ENCODE results near the gene DPP10.
"Not testable (repeated sequence)": the region's sequence is repeated elsewhere in the genome, so short reads cannot be mapped to it uniquely, and the experiment has no call there.

The DPP10 gene

DNA sequence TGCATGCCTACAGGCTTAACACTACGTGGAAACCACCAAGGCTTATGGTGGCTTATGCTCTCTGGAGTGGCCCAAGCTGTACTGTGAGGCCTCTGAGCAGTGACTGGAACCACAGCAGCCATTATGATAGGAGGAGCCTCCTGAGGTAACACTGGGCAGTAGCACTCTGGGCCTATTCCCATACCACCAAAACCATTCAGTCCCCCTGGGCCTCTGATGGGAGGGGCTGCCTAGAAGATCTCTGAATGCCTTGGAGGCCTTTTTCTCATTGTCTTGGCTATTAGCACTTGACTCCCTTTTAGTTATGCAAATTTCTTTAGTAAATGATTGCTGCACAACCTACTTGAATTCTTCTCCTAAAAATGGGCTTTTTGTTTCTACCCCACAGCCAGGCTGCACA lies 985.0 kb downstream of the DPP10 start:
- DNase-seq (ENCODE audit: low read depth in 2 of 2): no peak

DNA sequence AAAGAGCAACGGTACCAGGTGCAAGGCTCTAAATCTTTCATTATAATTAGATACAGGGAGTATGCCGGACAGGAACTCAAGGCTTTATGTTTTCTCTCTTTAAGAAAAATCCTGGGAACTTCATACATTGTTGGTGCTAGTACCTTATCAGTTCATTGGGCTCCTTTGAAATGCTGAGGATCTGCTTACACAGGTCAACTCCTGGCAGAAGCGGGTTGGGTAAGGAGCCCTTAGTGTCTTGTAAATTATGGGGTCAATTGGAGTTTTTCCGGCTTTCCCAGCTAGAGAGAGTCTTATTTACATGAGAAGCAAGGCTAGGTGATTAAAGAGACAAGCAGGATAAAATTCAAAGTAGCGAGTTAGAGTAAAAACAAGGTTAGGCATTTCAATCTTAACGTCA lies 998.3 kb downstream of the DPP10 start:
- DNase-seq (ENCODE audit: low read depth in 2 of 2): not testable (repeated sequence)

DNA sequence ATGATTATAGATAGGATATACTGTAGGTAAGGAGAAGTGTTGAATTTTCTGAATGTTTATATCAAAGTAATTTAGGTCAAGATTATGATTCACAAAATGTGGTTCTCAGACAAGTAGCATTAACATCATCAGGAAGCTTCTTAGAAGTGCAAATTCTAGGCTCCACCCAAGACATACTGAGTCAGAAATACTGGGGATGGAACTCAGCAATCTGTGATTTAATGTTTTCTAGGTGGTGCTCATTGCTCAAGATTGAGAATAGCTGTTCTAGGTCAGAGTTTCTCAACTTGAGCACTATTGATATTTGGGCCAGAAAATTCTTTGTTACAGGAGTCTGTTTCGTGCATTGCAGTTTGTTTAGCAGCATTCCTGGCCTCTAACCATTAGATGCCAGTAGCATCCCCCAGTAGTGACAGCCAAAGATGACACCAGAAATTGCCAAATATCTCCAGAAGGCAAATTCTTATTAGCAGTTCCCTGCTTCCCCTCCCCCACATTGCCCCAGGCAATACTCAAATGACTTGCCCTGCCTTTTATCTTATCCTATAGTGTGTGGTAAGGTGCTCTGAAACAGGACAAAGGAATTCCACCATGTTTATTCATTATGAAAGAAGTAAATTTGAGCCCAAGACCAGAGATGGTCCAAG lies 1001.2 kb downstream of the DPP10 start:
- DNase-seq (ENCODE audit: low read depth in 2 of 2): no peak

DNA sequence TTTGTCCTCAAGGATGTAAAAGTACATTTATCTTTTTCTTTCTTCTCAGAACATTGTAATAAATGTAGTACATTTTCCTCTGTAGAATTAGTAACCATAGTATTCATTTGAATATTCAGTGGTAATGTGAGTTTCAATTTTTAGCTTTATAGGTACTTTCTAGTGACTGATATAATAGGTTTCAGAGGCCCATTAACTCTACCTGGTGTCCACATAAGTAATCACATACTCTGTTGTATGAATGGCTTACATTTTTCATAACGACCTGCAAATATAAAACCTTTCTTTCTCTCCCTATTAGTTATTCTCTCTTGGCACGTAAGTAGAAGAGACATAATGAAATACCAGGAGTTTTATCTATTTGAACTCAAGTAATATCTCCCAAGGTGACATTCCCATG lies 1017.6 kb downstream of the DPP10 start:
- no peak for DNase-seq (ENCODE audit: low read depth in 2 of 2)

DNA sequence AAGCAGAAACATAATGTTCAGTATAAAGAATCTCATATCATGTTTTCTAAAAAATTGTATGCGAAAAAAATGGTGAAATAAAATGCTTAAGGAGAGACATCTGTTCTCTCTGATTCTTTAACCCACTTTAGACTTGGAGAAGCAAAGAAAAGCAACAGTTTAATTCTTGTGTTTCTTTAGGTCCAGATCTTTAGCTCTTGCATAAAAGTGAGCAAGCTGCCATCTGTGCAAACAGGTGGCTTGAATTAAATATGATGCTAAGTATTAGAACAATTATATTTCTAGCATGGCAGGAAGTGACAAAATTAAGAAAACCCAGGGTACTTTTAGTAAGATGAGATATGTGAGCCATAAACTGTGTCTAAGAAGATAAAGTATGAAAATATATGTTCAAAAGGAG lies 1038.3 kb downstream of the DPP10 start:
- no peak for DNase-seq (ENCODE audit: low read depth in 2 of 2)

DNA sequence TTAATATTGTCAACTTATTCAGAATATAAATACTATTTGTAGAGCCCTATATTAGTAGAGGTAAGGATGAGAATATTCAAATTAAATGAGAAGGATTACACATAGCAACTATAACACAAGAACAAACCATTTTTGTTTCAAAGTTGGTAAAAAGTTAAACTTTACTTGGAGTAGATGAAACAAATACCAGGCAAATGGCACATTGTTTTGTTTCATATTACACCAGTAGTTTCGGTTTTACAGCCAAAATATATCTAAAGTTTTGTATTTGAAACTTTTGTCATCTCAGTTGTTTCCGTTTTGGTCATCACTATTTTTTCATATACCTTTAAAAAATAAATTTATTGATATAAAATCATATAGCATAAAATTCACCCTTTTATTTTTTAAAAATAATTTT lies 1039.4 kb downstream of the DPP10 start:
- DNase-seq (ENCODE audit: low read depth in 2 of 2): no peak

DNA sequence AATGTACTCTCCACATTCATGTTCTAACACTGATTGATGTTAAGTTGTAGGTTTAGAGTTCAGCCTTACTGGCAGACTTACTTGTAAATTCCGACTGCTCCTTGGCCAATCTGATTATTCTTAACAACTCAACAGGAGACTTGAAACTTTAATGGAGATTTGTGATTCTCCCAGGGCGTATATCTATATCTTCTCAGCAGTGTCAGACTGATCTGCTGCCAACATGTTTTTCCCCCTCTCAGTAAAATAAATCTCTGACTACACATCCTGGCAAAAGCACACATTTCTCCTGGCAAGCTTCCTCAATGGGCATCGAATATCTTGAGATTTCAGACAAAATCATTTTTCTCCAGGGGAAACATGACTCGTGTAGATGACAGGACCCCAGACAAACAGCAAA lies 1041.2 kb downstream of the DPP10 start:
- DNase-seq (ENCODE audit: low read depth in 2 of 2): no peak

DNA sequence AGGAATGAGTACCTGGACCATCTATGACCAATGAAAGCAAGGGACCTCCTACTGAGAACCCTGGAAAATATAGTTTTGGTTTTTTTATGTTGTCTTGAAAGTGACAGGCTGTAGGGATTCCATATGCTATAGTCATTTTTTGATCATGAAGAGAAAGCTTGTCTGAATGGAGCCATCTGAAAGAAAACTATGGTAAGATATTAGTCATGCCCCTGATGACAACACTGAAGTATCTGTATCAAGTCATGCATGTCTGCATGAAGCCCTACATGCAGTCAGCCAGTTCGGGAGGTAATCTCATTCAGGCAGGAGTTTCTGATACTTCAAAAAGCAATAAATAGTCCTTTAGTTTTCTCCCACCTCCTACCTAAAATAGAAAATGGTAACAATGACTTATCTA lies 1042.0 kb downstream of the DPP10 start:
- DNase-seq (ENCODE audit: low read depth in 2 of 2): no peak

DNA sequence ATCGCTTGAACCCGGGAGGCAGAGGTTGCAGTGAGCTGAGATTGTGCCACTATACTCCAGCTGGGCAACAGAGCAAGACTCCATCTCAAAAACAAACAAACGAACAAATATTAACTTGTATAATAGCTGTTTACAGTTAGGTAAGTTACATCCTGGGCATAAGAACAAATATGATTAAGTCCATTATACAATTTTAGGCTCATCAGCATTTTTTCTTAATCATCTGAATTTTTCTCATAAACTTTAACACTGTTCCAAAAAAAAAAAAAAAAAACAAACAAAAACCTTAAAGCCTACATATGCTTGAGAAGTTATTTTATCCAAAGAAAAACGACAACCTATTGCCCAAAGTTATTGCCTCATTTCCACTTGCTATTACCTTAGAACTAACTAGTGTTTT lies 1042.5 kb downstream of the DPP10 start:
- DNase-seq (ENCODE audit: low read depth in 2 of 2): no peak

DNA sequence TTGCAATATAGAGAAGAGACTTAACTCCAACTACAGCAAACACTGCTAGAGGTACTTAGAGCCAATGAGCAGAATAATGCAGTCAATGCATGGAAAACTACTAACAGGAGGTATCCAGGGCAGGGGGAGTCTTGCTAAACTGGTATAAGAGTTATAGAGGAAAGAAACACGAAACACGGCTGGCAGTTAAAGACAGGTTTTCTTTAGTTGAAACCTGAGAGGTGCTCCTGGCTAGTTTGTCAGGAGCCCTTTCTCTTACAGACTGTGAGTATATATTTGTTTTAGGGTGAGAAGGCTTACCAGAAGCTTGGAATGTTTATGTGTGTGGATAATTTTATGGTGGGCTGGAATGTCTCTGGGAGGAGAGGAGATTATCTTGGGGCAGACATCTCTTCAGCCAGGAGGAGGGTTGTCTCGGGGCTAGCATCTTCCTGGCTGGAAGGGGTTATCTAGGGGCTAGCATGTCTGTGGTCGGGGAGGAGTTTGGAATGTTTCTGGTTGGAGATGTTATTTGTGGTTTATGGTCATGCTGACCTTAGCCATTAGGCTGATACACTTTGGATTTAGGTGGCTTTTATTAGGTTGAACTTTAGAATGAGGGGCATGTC lies 1048.8 kb downstream of the DPP10 start:
- DNase-seq (ENCODE audit: low read depth in 2 of 2): no peak

DNA sequence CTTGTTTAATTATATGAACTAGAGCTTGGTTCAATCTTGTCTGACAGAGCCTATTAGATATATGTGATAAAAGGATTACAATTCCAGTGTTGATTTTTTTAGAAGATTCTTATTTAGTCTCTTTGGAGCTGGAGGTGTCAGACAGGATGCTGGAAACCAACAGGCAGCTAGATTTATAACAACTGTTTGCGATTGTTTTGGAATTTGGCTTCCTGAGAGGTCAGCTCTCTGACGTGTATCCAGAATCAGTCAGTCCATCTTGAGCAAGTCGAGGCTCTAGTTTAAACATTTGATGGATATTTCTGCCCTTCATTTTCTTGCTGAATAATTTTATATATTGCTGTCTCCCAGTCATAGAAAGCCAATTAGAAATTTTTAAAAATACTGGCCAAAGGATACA lies 1062.9 kb downstream of the DPP10 start:
- DNase-seq (ENCODE audit: low read depth in 2 of 2): no peak

DNA sequence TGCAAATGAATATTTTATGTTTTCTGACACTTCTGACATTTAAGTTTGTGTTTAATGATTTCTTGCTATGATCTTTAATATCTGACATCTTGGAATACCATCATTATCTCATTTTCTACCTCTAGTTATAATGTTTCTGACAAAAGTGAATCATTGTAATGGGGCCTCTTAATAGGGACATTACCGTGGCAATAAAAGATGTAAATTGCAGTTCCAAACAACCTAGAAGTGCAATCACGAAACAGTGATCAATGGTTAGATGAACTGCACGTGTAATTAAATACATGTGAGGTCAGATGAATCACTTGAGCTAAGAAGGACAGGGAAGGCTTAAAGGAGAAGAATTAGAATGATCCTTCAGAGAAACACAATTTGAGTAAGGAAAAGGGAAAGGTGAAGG lies 1078.3 kb downstream of the DPP10 start:
- no peak for DNase-seq (ENCODE audit: low read depth in 2 of 2)

DNA sequence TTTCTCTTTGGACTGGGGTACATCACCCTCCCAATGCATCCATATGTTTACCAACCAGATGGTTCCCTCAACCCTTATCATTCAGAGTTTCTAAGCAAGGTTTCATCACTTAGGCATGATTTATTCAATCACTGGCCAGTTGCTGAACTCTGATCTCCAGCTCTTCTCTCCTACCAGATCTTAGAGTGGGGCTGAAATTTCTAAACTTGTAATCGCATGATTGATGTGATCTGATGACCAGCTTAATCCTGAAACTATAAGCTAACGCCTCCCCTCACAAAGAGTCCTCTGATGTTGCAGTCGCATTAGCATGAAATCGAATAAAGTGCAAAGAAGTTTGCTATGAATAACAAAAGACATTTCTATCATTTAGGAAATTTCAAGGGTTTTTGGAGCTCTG lies 1082.0 kb downstream of the DPP10 start:
- DNase-seq (ENCODE audit: low read depth in 2 of 2): no peak

DNA sequence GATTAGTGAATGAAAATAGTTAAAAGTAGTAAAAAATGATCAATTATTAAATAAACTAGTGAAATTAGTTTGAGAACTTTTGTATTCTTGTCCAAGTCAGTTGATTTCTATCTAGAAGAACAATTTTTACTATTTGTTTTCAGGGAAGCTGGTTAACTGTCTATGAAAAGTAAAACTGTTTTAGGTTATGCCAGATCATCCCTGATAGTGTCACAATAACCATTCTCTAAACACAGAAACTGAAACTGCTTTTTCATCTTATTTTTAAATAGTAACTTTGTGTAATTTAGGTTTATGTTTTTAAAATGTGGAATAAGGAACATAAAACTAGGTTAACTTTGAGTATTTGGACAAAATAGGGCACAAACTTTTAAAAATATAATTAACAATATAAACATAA lies 1087.2 kb downstream of the DPP10 start:
- DNase-seq (ENCODE audit: low read depth in 2 of 2): no peak

DNA sequence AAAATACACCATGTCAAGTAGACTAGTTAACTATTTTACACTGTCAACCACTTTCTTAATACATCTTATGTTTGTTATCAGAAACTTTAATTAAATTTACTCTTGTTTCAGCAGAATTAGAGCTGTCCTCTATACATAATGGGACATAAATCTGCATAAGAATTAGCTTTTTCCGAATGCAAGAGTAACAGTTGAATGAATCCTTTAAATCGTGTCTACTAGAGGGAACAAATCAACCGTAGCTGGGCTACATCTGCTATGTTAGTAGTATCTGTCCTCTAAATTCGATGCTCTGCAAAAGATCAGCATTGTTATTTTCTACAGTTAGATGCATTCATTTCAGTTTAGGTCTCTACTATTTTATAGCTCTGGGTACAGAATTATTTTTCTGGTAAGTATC lies 1090.6 kb downstream of the DPP10 start:
- no peak for DNase-seq (ENCODE audit: low read depth in 2 of 2)

DNA sequence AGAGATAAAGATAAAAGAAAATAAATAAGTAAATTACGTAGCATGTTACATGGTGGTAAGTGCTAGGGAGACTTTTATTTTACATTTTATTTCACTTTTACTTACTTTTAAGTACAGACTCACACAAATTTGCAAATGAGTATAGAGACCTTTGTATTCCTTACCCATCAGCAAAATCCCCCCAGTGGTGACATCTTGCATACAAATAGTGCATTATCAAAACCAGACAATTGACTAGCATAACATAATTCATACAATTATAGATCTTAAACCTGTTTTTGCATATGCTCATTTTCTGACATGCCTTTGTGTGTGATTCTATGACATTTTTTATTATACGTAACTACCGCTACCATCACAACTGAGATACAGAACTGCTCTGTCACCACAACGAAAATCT lies 1099.4 kb downstream of the DPP10 start:
- no peak for DNase-seq (ENCODE audit: low read depth in 2 of 2)

DNA sequence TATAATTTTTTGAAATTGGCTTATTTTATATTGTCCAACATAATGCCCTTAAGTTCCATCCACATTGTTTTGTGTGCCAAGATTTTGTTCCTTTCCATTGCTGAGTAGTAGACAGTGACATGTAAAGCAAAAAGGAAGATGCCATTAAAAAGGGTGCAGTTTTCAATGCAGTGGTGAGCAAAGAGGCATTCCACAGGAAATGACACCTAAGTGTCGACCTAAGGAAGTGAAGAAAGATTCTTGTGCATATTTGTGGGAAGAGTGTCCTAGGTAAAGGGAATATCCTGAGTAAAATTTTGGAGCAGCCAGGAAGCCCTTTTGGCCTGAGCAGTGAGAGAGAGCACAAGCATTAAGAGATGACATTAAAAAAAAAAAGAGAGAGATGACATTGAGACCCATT lies 1099.9 kb downstream of the DPP10 start:
- DNase-seq (ENCODE audit: low read depth in 2 of 2): no peak

DNA sequence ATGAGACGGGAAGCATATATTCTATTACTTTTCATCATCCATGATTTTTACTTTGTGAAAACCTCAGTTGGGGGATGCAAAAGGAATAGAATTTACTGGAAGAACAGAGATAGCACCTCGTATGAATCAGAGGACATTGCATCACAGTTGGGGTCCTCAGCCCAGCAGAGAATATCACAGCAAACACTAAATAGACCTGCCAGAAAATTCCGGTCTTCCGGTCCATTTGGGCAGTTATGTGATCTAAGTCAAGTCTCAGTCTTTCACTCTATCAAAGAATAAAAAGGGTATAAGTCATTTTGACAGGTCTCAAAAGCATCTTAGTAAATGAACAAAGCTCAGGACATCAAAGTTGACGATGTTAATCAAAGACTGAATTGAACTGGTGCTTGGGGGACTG lies 1100.6 kb downstream of the DPP10 start:
- DNase-seq (ENCODE audit: low read depth in 2 of 2): no peak

DNA sequence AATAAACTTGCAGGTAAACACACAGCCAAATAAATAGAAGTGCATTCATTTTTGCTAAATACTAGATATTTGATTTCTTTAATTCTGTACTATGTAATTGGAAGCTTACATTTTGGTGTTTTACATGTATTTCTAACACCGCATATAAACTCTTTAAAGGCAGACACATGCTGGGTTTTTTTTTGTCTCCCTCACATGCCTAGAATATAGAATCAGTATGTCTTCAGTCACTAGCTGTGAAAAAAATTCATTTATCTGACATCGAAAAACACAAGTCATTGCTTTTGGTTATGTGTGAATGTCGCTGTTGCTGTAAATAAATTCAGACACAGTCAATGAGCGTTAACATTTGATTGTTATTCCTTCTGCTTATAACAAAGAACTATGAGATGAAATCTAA lies 1101.0 kb downstream of the DPP10 start:
- DNase-seq (ENCODE audit: low read depth in 2 of 2): no peak

DNA sequence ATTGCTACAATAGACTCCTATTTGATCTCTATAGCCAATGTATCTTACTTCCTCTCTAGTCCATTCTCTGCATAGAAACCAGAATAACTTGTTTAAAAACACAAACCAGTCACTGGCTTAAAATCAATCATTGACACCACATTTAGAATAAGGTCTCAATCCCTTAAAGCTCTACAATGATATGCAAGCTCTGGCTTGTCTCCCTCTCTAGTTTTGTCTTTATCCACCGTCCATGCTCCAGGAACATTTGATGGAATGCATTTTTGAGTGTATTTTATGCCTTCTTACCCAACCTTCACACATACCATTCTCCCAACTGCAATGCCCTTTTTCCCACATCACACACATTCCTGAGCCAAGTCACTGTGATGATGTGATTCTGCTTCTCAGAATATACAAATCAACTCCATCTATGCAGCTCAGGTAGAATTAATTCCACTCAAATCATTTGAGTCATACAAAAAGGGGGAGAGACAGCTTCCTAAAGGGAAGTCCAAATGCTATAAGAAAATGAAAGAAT lies 1107.2 kb downstream of the DPP10 start:
- no peak for DNase-seq (ENCODE audit: low read depth in 2 of 2)

DNA sequence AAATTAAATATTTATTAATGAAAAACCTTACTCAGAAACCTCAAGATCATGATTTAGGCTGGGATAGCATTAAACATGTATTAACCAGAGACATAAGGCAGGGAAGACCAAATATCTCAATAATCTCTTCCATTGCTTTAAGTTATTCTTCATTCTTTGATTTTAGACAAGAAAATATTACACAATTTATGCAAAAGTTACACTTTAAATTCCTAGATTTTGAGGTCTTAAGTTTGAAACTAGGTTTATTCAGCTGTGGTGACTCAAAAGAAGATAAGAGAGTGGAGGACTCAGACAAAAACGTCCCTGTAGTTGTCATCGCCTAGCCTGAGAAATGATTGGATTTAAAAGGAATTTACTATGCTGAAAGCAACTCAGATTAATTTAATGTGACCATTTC lies 1110.3 kb downstream of the DPP10 start:
- no peak for DNase-seq (ENCODE audit: low read depth in 2 of 2)

DNA sequence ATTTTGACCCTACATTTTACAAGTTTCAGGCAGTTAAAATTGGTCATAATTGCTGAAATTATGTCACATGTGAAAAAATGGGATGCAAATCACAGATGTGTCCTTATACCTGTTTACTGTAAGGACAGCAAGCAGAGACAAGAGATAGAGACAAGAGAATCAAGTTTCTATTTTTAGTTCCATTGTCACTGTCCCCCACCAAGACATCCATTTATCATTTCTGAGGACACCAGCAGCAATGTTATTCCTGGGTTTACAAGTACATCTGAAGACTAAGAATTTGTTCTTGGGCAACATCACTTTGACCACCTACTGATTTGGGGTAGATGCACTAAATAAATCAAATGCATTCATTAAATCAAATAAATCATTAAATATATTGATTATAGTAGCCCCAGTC lies 1111.7 kb downstream of the DPP10 start:
- DNase-seq (ENCODE audit: low read depth in 2 of 2): no peak

DNA sequence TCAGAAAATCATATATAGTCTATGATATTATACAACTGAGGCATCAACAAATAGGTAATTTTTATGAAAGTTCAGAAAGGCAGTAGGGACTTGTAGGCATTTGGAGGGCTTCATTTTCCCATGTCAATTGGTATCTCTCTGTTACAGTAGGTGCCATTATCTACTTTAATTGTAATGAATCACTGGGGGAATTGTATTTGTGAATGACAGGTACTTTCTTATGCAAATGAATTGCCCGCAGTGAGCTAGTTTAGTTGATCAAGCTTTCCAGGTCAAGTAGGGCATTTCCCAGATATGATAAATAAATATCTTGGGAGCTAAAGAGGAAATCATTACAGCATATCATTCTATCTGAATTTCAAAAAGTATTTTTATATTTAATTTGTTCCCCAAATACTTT lies 1116.3 kb downstream of the DPP10 start:
- DNase-seq (ENCODE audit: low read depth in 2 of 2): no peak

DNA sequence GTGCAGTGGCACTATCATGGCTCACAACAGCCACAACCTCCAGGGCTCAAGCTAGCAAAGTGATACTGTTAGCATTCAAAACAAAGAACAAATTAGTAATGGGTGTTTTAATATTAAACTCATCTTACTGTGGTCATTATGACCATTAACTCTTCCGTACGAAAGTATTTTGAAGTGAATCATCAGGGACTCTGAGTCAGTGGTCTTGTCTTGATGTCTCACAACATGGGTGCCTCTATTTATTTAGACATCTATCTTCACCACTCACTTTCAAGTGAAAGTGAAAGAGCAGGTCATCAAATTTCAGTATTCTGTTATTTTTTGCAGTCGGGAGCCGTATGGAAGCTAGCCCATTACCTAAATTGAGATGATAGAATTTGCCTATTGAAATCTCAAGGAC lies 1118.2 kb downstream of the DPP10 start:
- DNase-seq (ENCODE audit: low read depth in 2 of 2): no peak

Measured in stimulated activated CD8-positive, alpha-beta memory T cell treated with anti-CD3 and anti-CD28 coated beads, Interleukin-2, amount 100 ng/mL, for 1 hour (primary cell).